ENCODE data around the gene ODAD3. TPM values are rescaled to one million over a fixed set of nuclear protein-coding genes. Genes with fewer than 3 reads are reported as not detected.

Gene ODAD3
- total RNA-seq, 1 donor from 2014 or later: 1.4 TPM

DNA sequence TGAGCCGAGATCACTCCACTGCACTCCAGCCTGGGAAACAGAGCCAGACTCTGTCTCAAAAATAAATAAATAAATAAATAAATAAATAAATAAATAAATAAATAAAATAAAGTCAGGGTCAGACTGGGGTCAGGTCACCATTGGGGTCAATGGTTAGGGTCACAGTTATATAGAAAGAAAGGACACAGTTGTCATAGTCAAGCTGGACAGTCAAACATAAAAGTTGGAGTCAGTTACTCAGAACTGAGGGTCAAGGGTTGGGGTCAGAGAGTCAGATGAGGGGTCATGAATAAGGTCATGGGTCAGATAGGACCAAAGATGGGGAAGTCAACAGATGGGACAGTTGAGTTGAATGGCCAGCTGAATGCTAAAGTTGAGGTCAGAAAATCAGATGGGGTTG lies 34.1 kb downstream of the ODAD3 start:
- Mint-ChIP-seq H3K4me3 (no peak overlapping the region), H3K4me1 (peaks cover 6% of the 10 kb centered on the region), H3K27ac (no peak overlapping the region), H3K9me3 (no peaks in the 10 kb centered on the region), H3K36me3 (peaks cover 14% of the 10 kb centered on the region), H3K27me3 (ENCODE audit: low read depth) (no peaks in the 10 kb centered on the region)
- TF ChIP-seq, protein P1, sequence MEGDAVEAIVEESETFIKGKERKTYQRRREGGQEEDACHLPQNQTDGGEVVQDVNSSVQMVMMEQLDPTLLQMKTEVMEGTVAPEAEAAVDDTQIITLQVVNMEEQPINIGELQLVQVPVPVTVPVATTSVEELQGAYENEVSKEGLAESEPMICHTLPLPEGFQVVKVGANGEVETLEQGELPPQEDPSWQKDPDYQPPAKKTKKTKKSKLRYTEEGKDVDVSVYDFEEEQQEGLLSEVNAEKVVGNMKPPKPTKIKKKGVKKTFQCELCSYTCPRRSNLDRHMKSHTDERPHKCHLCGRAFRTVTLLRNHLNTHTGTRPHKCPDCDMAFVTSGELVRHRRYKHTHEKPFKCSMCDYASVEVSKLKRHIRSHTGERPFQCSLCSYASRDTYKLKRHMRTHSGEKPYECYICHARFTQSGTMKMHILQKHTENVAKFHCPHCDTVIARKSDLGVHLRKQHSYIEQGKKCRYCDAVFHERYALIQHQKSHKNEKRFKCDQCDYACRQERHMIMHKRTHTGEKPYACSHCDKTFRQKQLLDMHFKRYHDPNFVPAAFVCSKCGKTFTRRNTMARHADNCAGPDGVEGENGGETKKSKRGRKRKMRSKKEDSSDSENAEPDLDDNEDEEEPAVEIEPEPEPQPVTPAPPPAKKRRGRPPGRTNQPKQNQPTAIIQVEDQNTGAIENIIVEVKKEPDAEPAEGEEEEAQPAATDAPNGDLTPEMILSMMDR (IDR thresholded peaks at IDR 0.05; ENCODE audit: unreplicated experiment): no peak
- DNase-seq (ENCODE audit: low spot score in 2 of 2, unreplicated experiment in 2 of 2): no peak

DNA sequence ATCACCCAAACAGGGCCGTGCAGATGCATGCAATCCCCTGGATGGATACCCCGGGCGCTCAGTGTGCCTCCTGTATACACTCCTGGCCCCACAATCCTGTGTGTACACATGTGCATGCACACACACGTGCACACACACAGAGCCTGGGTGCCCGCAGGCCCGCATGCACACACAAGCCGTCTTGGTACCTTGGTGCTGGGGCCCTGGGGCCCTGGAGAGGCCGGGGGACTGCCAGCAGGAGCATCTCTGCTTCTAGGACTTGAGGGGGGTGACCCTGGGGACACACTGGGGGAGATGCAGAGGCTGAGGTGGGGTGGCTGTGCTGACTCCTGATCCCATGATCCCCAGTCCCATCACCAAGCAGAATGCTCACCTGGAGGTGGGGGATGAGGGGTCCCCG lies 35.3 kb downstream of the ODAD3 start:
- Mint-ChIP-seq H3K4me1 (peaks cover under 1% of the 10 kb centered on the region), H3K36me3 (peaks cover 13% of the 10 kb centered on the region), H3K9me3 (no peaks in the 10 kb centered on the region), H3K27ac (no peak overlapping the region), H3K4me3 (no peak overlapping the region), H3K27me3 (ENCODE audit: low read depth) (no peaks in the 10 kb centered on the region)
- no peak for DNase-seq (ENCODE audit: low spot score in 2 of 2, unreplicated experiment in 2 of 2)
- TF ChIP-seq, protein P1 (IDR thresholded peaks at IDR 0.05; ENCODE audit: unreplicated experiment): no peak

DNA sequence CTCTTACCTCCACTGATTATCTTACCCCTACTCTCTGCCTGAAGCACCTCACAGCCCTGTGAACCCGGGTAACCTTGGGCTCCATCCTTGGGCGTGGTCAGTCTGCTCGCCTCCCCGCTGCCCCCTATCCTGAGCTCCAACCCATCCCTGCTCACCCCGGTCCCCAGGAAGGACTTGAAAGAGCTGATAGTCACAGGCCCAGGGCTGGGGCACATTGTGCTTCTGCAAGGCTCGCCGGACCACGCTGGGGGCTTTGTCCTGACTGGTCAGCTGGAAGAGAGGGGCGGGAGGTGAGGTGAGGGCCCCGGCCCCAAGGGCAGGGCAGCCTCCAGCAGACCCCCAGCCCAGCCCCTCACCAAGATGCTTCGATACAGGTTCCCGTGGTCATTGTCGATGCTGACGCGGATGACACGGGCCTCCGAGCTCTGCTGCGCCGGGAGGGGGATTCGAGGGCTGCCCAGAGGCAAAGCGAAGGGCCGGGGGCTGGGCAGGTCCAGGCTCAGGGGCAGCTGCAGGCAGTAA lies 37.8 kb downstream of the ODAD3 start:
- no peak for DNase-seq (ENCODE audit: low spot score in 2 of 2, unreplicated experiment in 2 of 2)
- Mint-ChIP-seq H3K4me3 (no peak overlapping the region), H3K27ac (no peak overlapping the region), H3K9me3 (no peaks in the 10 kb centered on the region), H3K27me3 (ENCODE audit: low read depth) (no peaks in the 10 kb centered on the region), H3K4me1 (no peaks in the 10 kb centered on the region), H3K36me3 (peaks cover 12% of the 10 kb centered on the region)
- TF ChIP-seq, protein P1 (IDR thresholded peaks at IDR 0.05; ENCODE audit: unreplicated experiment): no peak

DNA sequence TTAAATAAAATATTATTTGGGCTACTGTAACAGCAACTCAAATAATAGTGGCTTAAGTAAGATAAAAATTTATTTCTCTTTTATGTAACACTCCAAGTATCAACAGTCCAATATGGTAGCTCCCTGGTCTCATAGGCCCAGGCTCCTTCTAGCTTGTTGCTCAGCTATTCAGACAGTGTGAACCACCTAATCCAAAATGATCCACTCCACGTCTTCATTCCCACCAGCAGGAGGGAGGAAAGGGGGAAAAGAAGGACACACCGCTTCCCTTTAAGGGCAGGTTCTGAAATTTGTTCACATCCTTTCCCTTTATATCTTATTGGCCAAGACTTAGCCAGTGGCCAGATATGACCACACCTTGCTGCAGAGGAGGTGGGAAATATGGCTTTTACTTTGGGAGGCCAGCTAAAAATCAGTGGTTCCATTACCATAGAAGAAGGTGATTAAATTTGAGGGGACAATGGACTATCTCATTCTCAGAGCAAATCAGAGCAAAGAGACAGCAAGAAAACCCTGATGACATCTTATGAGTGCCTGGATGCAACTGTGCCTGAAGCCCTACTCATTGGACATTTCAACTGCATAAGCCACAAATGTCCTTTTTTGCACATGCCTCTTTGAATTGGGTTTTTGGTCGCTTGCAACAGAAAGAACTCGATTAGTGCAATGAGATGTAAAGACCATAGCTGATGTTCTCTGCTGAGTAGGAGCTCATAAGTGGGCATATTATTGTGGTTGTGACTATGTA lies 43.8 kb downstream of the ODAD3 start:
- H3K4me3 Mint-ChIP-seq: no peak overlapping the region
- H3K27me3 Mint-ChIP-seq (ENCODE audit: low read depth): no peaks in the 10 kb centered on the region
- H3K9me3 Mint-ChIP-seq: no peaks in the 10 kb centered on the region
- TF ChIP-seq, protein P1 (IDR thresholded peaks at IDR 0.05; ENCODE audit: unreplicated experiment): no peak
- no peak overlapping the region for H3K27ac Mint-ChIP-seq
- no peak for DNase-seq (ENCODE audit: low spot score in 2 of 2, unreplicated experiment in 2 of 2)
- no peaks in the 10 kb centered on the region for H3K4me1 Mint-ChIP-seq
- no peaks in the 10 kb centered on the region for H3K36me3 Mint-ChIP-seq

DNA sequence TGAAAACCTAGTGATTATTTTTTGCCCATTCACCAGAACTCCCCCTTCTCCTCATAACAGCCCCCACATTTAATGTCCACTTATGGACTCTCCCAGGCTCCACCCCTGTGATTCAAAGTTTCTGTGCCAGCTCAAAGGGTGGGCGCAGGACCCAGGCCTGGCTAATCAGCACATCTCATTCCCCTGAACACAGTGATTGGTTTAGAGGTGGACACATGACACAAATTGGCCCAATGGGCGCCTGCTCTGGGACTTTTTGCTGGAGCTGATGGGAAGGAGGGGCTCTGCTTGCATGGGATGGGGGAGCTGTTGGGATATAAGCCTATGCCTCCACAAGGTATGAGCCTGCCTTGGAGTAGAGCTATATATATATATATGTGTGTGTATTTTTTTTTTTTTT lies 44.6 kb downstream of the ODAD3 start:
- TF ChIP-seq, protein P1 (IDR thresholded peaks at IDR 0.05; ENCODE audit: unreplicated experiment): no peak
- DNase-seq (ENCODE audit: low spot score in 2 of 2, unreplicated experiment in 2 of 2): no peak
- H3K9me3 Mint-ChIP-seq: no peaks in the 10 kb centered on the region
- no peaks in the 10 kb centered on the region for H3K4me1 Mint-ChIP-seq
- no peaks in the 10 kb centered on the region for H3K27me3 Mint-ChIP-seq (ENCODE audit: low read depth)
- no peaks in the 10 kb centered on the region for H3K36me3 Mint-ChIP-seq
- H3K27ac Mint-ChIP-seq: no peak overlapping the region
- no peak overlapping the region for H3K4me3 Mint-ChIP-seq
